H9 (cell line): ENCODE measurements around the gene ANKRD30A. TPM values are rescaled to one million over a fixed set of nuclear protein-coding genes. Genes with fewer than 3 reads are reported as not detected.

Source experiments
- DNase-seq: peaks from one replicate; pipeline ENCODE4 v3.0.0-alpha.2; 2017
- H2AFZ ChIP-seq: one replicate; pipeline ENCODE4 v1.6.1; 2013; ENCODE audit warnings: mild to moderate bottlenecking, low read length, control low read depth, moderate library complexity
- H2AK5ac ChIP-seq: 2 replicates; pipeline ENCODE4 v1.6.1; 2013; ENCODE audit warnings: low read length, control low read depth, mixed read lengths; ENCODE audit not compliant: insufficient read length
- H2BK120ac ChIP-seq: one replicate; pipeline ENCODE4 v1.6.1; 2013; ENCODE audit warnings: low read depth, mild to moderate bottlenecking, low read length, control low read depth, inconsistent platforms; ENCODE audit not compliant: poor library complexity, severe bottlenecking
- H2BK12ac ChIP-seq: 2 replicates; pipeline ENCODE4 v1.6.1; 2013; ENCODE audit warnings: low read length, control low read depth, mixed read lengths, low read depth; ENCODE audit not compliant: insufficient read length
- H2BK15ac ChIP-seq: 2 replicates; pipeline ENCODE4 v1.6.1; 2013; ENCODE audit warnings: low read depth, low read length, control low read depth
- H2BK20ac ChIP-seq: one replicate; pipeline ENCODE4 v1.6.1; 2013; ENCODE audit warnings: low read depth, mild to moderate bottlenecking, low read length, control low read depth, inconsistent platforms; ENCODE audit not compliant: poor library complexity, severe bottlenecking
- H2BK5ac ChIP-seq: 2 replicates; pipeline ENCODE4 v1.6.1; 2013; ENCODE audit warnings: low read length, control low read depth, mixed read lengths; ENCODE audit not compliant: insufficient read length
- H3K14ac ChIP-seq: 2 replicates; pipeline ENCODE4 v1.6.1; 2013; ENCODE audit warnings: low read length, control low read depth; ENCODE audit not compliant: insufficient read depth
- H3K18ac ChIP-seq: 2 replicates; pipeline ENCODE4 v1.6.1; 2013; ENCODE audit warnings: low read depth, mild to moderate bottlenecking, mixed read lengths, low read length, control low read depth; ENCODE audit not compliant: insufficient read length
- H3K23ac ChIP-seq: 2 replicates; pipeline ENCODE4 v1.6.1; 2013; ENCODE audit warnings: low read length, control low read depth, mixed read lengths, low read depth; ENCODE audit not compliant: insufficient read length
- H3K23me2 ChIP-seq: 2 replicates; pipeline ENCODE4 v1.6.1; 2013; ENCODE audit warnings: low read depth, mild to moderate bottlenecking, mixed read lengths, low read length, control low read depth; ENCODE audit not compliant: insufficient read length, poor library complexity, severe bottlenecking
- H3K27ac ChIP-seq: 2 replicates; pipeline ENCODE4 v1.5.1; 2013; ENCODE audit warnings: low read length, control low read depth, mixed read lengths, low read depth; ENCODE audit not compliant: insufficient read length
- H3K27me3 ChIP-seq: 2 replicates; pipeline ENCODE4 v1.6.1; 2013; ENCODE audit warnings: low read length, control low read depth, inconsistent platforms; ENCODE audit not compliant: insufficient read depth
- H3K4ac ChIP-seq: 2 replicates; pipeline ENCODE4 v1.6.1; 2013; ENCODE audit warnings: low read depth, mild to moderate bottlenecking, control low read depth, inconsistent platforms, low read length, moderate library complexity
- H3K4me1 ChIP-seq: 2 replicates; pipeline ENCODE4 v1.6.1; 2013; ENCODE audit warnings: low read length, control low read depth, inconsistent platforms; ENCODE audit not compliant: insufficient read depth
- H3K4me2 ChIP-seq: 2 replicates; pipeline ENCODE4 v1.6.1; 2013; ENCODE audit warnings: low read length, control low read depth, mixed read lengths; ENCODE audit not compliant: insufficient read length, insufficient read depth
- H3K56ac ChIP-seq: 2 replicates; pipeline ENCODE4 v1.6.1; 2013; ENCODE audit warnings: low read depth, mild to moderate bottlenecking, mixed read lengths, low read length, control low read depth; ENCODE audit not compliant: insufficient read length
- H3K79me1 ChIP-seq: 2 replicates; pipeline ENCODE4 v1.6.1; 2013; ENCODE audit warnings: low read depth, mild to moderate bottlenecking, moderate library complexity, low read length, control low read depth, inconsistent platforms; ENCODE audit not compliant: insufficient read depth, poor library complexity, severe bottlenecking
- H3K79me2 ChIP-seq: 2 replicates; pipeline ENCODE4 v1.6.1; 2013; ENCODE audit warnings: low read length, control low read depth, inconsistent platforms; ENCODE audit not compliant: insufficient read depth
- H3K9ac ChIP-seq: 2 replicates; pipeline ENCODE4 v1.6.1; 2013; ENCODE audit warnings: low read length, control low read depth, mixed read lengths; ENCODE audit not compliant: insufficient read length; ENCODE audit errors: extremely low read depth
- H3K9me3 ChIP-seq: one replicate; pipeline ENCODE4 v1.6.1; 2013; ENCODE audit warnings: low read depth, low read length, inconsistent platforms; ENCODE audit not compliant: control insufficient read depth
- H3T11ph ChIP-seq: one replicate; pipeline ENCODE4 v1.6.1; 2013; ENCODE audit warnings: mild to moderate bottlenecking, low read length, control low read depth, inconsistent platforms
- H4K20me1 ChIP-seq: one replicate; pipeline ENCODE4 v1.6.1; 2013; ENCODE audit not compliant: control insufficient read depth, insufficient read length, insufficient read depth
- H4K5ac ChIP-seq: 2 replicates; pipeline ENCODE4 v1.6.1; 2013; ENCODE audit warnings: low read depth, mild to moderate bottlenecking, mixed read lengths, low read length, control low read depth; ENCODE audit not compliant: insufficient read length
- H4K8ac ChIP-seq: replicated peaks from 2 replicates; pipeline ENCODE4 v1.6.1; 2013; ENCODE audit warnings: low read length, control low read depth, mixed read lengths, low read depth; ENCODE audit not compliant: insufficient read length
- H4K91ac ChIP-seq: 2 replicates; pipeline ENCODE4 v1.6.1; 2013; ENCODE audit warnings: low read depth, mild to moderate bottlenecking, moderate library complexity, mixed read lengths, low read length, control low read depth; ENCODE audit not compliant: insufficient read length
- H3K27ac Mint-ChIP-seq, 3 experiments: 2 replicates in 2 of 3; 3 replicates in 1 of 3; pipeline ENCODE4 v1.8.0; 2020 to 2021; ENCODE audit warnings: mixed read lengths in 3 of 3, mild to moderate bottlenecking in 1 of 3, moderate library complexity in 1 of 3
- H3K27me3 Mint-ChIP-seq: 2 replicates; pipeline ENCODE4 v1.8.0; 2021; ENCODE audit warnings: low read depth, mild to moderate bottlenecking, moderate library complexity, mixed read lengths
- H3K36me3 Mint-ChIP-seq, 3 experiments: 2 replicates in 2 of 3; 3 replicates in 1 of 3; pipeline ENCODE4 v1.8.0; 2020 to 2021; ENCODE audit warnings: low read depth in 3 of 3, mixed read lengths in 3 of 3; ENCODE audit not compliant: insufficient read depth in 1 of 3
- H3K4me1 Mint-ChIP-seq, 2 experiments: 2 replicates each; pipeline ENCODE4 v1.8.0; 2020; ENCODE audit warnings: mixed read lengths in 2 of 2
- H3K4me3 Mint-ChIP-seq, 2 experiments: 2 replicates in 1 of 2; 3 replicates in 1 of 2; pipeline ENCODE4 v1.8.0; 2020 to 2021; ENCODE audit warnings: mild to moderate bottlenecking in 2 of 2, mixed read lengths in 2 of 2, moderate library complexity in 1 of 2
- H3K9me3 Mint-ChIP-seq, 2 experiments: 2 replicates in 1 of 2; 3 replicates in 1 of 2; pipeline ENCODE4 v1.8.0; 2020; ENCODE audit warnings: mild to moderate bottlenecking in 2 of 2, mixed read lengths in 2 of 2, moderate library complexity in 1 of 2
- CTCF ChIP-seq: fragments of 200-600 bp; sonication (generic); conservative IDR thresholded peaks from 3 replicates; pipeline ENCODE4 v1.8.0; 2021; ENCODE audit warnings: antibody characterized with exemption, mild to moderate bottlenecking
- total RNA-seq: library from RNA; stranded (reverse); gene quantifications from 2 replicates; pipeline ENCODE4 v1.2.1, GENCODE V29; 2021

Gene ANKRD30A
- total RNA-seq, 1 experiment from 2014 or later: not detected

GRCh38 chr10:37226524-37226923 lies 101.1 kb downstream of the ANKRD30A start:
- no peak overlapping the region for H2BK5ac ChIP-seq
- no peak overlapping the region for H3K9ac ChIP-seq
- no peak overlapping the region for H2BK15ac ChIP-seq
- Mint-ChIP-seq H3K27me3 (no peaks in the 10 kb centered on the region; the same call in 1 of the 2 replicates), H3K36me3 (peaks cover 0 to 13% (median 0%) of the 10 kb centered on the region in 3 experiments; a peak in 3 of 7 replicates), H3K4me3 (no peak overlapping the region), H3K9me3 (peaks cover 66 to 70% of the 10 kb centered on the region in 2 experiments), H3K4me1 (no peaks in the 10 kb centered on the region), H3K27ac (no peak overlapping the region)
- no peak overlapping the region for H3K56ac ChIP-seq
- no peak for DNase-seq
- H2BK120ac ChIP-seq: no peak overlapping the region
- H4K91ac ChIP-seq: no peak overlapping the region
- no peak overlapping the region for H2AFZ ChIP-seq
- H3K4me1 ChIP-seq: no peaks in the 10 kb centered on the region
- no peak overlapping the region for H3K4me2 ChIP-seq
- H3K14ac ChIP-seq: no peak overlapping the region
- H2BK12ac ChIP-seq: no peak overlapping the region
- H3K18ac ChIP-seq: no peak overlapping the region
- H3K79me1 ChIP-seq: no peaks in the 10 kb centered on the region
- H3K9me3 ChIP-seq: peaks cover 33% of the 10 kb centered on the region
- no peak overlapping the region for H4K8ac ChIP-seq
- no peak overlapping the region for H2BK20ac ChIP-seq
- TF ChIP-seq CTCF: no peak
- no peak overlapping the region for H4K5ac ChIP-seq
- no peak overlapping the region for H3K23ac ChIP-seq
- no peak overlapping the region for H3T11ph ChIP-seq
- H3K79me2 ChIP-seq: no peaks in the 10 kb centered on the region
- no peaks in the 10 kb centered on the region for H4K20me1 ChIP-seq
- no peak overlapping the region for H3K4ac ChIP-seq
- no peaks in the 10 kb centered on the region for H3K27me3 ChIP-seq
- no peak overlapping the region for H3K27ac ChIP-seq
- H2AK5ac ChIP-seq: no peak overlapping the region
- no peaks in the 10 kb centered on the region for H3K23me2 ChIP-seq
